Activated B cell treated with CpG ODN at 0.5 μM for 24 hours (primary cell): ENCODE results near the gene TFPI2. TPM values are rescaled to one million over a fixed set of nuclear protein-coding genes. Genes with fewer than 3 reads are reported as not detected.

Experiments used
- ATAC-seq: fragments of 200-7000 bp; cut with Tn5 transposase; one replicate; pipeline ENCODE4 v1.10.0; 2021; ENCODE audit warnings: low read depth, mild to moderate bottlenecking, moderate library complexity
- CTCF ChIA-PET: fragments of 350-600 bp; sonication (Branson Sonifier 250); formaldehyde crosslinking; loops from one replicate; lab custom pipeline; 2021; ENCODE audit warnings: antibody characterized with exemption; lab: Charles Lee
- POLR2A ChIA-PET: fragments of 350-600 bp; sonication (Branson Sonifier 250); formaldehyde crosslinking; loops from one replicate; lab custom pipeline; 2021; ENCODE audit warnings: antibody characterized with exemption; lab: Charles Lee
- DNase-seq: peaks from one replicate; pipeline ENCODE4 v3.0.0; 2022
- H3K27ac Mint-ChIP-seq: one replicate; pipeline ENCODE4 v1.8.0; 2020; ENCODE audit warnings: mixed read lengths
- H3K27me3 Mint-ChIP-seq: one replicate; pipeline ENCODE4 v1.8.0; 2021; ENCODE audit warnings: mixed read lengths
- H3K36me3 Mint-ChIP-seq: one replicate; pipeline ENCODE4 v1.8.0; 2021; ENCODE audit warnings: low read depth, mixed read lengths
- H3K4me1 Mint-ChIP-seq: one replicate; pipeline ENCODE4 v1.8.0; 2021; ENCODE audit warnings: mixed read lengths
- H3K4me3 Mint-ChIP-seq: one replicate; pipeline ENCODE4 v1.8.0; 2020; ENCODE audit warnings: mild to moderate bottlenecking, mixed read lengths
- H3K9me3 Mint-ChIP-seq: one replicate; pipeline ENCODE4 v1.8.0; 2020; ENCODE audit warnings: mixed read lengths
- intact Hi-C: fragments of 100-400 bp; cut with micrococcal nuclease; formaldehyde crosslinking; loops from one replicate; pipeline ENCODE4 v1.15.1; 2024
- total RNA-seq: library from RNA; stranded (reverse); gene quantifications from 2 replicates; pipeline ENCODE4 v1.2.3, GENCODE V29; 2022
- TF ChIP-seq, protein P1 (sequence below): fragments of 200-600 bp; IDR thresholded peaks from one replicate; pipeline ENCODE4 v1.8.0; 2022; ENCODE audit warnings: antibody characterized with exemption, mild to moderate bottlenecking

TFPI2 gene
- total RNA-seq, 1 donor from 2014 or later = 1.4 TPM

- DNase-seq = peak; percentile 17
- peak; percentile 37 for ATAC-seq
These were observed 501 bp downstream of the TFPI2 start for GRCh38 chr7:93890041-93890463.

GRCh38 chr7:93889261-93889660, 1.3 kb downstream of the TFPI2 start:
- H3K9me3 Mint-ChIP-seq = no peaks in the 10 kb centered on the region
- intact Hi-C loops = no loop called here
- no peak overlapping the region for H3K27ac Mint-ChIP-seq
- H3K4me1 Mint-ChIP-seq = peaks cover 11% of the 10 kb centered on the region
- H3K36me3 Mint-ChIP-seq = no peaks in the 10 kb centered on the region
- ATAC-seq = no peak
- TF ChIP-seq, protein P1, sequence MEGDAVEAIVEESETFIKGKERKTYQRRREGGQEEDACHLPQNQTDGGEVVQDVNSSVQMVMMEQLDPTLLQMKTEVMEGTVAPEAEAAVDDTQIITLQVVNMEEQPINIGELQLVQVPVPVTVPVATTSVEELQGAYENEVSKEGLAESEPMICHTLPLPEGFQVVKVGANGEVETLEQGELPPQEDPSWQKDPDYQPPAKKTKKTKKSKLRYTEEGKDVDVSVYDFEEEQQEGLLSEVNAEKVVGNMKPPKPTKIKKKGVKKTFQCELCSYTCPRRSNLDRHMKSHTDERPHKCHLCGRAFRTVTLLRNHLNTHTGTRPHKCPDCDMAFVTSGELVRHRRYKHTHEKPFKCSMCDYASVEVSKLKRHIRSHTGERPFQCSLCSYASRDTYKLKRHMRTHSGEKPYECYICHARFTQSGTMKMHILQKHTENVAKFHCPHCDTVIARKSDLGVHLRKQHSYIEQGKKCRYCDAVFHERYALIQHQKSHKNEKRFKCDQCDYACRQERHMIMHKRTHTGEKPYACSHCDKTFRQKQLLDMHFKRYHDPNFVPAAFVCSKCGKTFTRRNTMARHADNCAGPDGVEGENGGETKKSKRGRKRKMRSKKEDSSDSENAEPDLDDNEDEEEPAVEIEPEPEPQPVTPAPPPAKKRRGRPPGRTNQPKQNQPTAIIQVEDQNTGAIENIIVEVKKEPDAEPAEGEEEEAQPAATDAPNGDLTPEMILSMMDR = no peak
- peaks cover 46% of the 10 kb centered on the region for H3K27me3 Mint-ChIP-seq
- no peak overlapping the region for H3K4me3 Mint-ChIP-seq
- ChIA-PET CTCF (interaction anchor here (0.7 kb wide), 1 partner anchor 165 kb away, joined by 3 read pairs; no protein-coding TSS in a partner anchor), POLR2A (no interaction called here)
- DNase-seq = no peak

More at GRCh38 chr7:93890041-93890463, 501 bp downstream of the TFPI2 start:
- ChIA-PET CTCF (no interaction called here), POLR2A (no interaction called here)
- intact Hi-C loops = no loop called here
- H3K9me3 Mint-ChIP-seq = no peaks in the 10 kb centered on the region
- peak overlapping the region; percentile 84 for H3K4me3 Mint-ChIP-seq
- peaks cover 46% of the 10 kb centered on the region for H3K27me3 Mint-ChIP-seq
- H3K27ac Mint-ChIP-seq = no peak overlapping the region
- TF ChIP-seq, protein P1 = no peak
- H3K4me1 Mint-ChIP-seq = peaks cover 11% of the 10 kb centered on the region
- no peaks in the 10 kb centered on the region for H3K36me3 Mint-ChIP-seq

DNA sequence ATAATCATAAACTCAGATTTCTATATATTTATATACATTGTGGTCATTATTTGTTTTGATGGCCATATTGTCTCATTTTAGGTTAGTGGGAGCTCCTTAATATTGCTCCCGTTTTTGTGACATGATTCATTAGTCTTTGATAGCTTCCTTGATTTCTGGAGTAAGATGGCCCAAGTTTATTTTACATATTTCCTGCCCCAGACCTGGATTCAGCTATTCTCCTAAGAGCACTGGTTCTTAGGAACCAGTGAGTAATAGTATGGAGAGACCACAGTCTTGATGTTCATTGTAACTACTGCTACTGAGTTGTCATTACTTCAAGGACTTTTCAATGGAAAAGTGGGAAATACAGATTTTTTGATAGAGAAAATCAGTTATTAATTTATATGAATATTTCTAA, 6.0 kb downstream of the TFPI2 start:
- no peak overlapping the region for H3K4me3 Mint-ChIP-seq
- peaks cover 14% of the 10 kb centered on the region for H3K27me3 Mint-ChIP-seq
- DNase-seq (no peak), ATAC-seq (no peak)
- peaks cover under 1% of the 10 kb centered on the region for H3K9me3 Mint-ChIP-seq
- ChIA-PET POLR2A (no interaction called here), CTCF (no interaction called here)
- peaks cover under 1% of the 10 kb centered on the region for H3K4me1 Mint-ChIP-seq
- no peaks in the 10 kb centered on the region for H3K36me3 Mint-ChIP-seq
- intact Hi-C loops = no loop called here
- TF ChIP-seq, protein P1 = no peak
- H3K27ac Mint-ChIP-seq = no peak overlapping the region

DNA sequence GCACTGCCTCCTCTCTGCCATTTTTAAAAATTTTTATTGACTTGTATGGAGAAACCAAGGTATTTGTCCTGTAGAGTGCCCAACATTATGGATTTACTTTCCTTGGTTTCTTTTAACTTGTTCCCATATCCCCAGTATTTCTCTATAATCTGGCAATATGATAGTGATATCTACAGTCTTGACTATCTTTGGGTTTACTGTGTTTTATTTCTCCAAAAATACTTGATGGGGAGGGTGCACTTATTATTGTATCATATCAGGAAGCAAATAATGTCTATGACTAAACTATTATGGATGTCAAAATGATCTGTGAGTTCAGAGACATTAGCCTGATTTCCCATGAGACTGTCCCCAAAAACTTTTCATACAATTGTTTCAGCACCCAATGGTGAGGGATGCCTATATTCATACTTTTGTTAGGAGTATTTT, 6.6 kb downstream of the TFPI2 start:
- ATAC-seq (no peak), DNase-seq (no peak)
- no peak overlapping the region for H3K27ac Mint-ChIP-seq
- peaks cover 9% of the 10 kb centered on the region for H3K27me3 Mint-ChIP-seq
- H3K4me1 Mint-ChIP-seq = no peaks in the 10 kb centered on the region
- ChIA-PET CTCF (no interaction called here), POLR2A (no interaction called here)
- H3K36me3 Mint-ChIP-seq = no peaks in the 10 kb centered on the region
- TF ChIP-seq, protein P1 = no peak
- intact Hi-C loops = loop anchor here (1.0 kb wide), 1 partner anchor 552 kb away; no protein-coding TSS in a partner anchor
- no peak overlapping the region for H3K4me3 Mint-ChIP-seq
- H3K9me3 Mint-ChIP-seq = peaks cover 2% of the 10 kb centered on the region

DNA sequence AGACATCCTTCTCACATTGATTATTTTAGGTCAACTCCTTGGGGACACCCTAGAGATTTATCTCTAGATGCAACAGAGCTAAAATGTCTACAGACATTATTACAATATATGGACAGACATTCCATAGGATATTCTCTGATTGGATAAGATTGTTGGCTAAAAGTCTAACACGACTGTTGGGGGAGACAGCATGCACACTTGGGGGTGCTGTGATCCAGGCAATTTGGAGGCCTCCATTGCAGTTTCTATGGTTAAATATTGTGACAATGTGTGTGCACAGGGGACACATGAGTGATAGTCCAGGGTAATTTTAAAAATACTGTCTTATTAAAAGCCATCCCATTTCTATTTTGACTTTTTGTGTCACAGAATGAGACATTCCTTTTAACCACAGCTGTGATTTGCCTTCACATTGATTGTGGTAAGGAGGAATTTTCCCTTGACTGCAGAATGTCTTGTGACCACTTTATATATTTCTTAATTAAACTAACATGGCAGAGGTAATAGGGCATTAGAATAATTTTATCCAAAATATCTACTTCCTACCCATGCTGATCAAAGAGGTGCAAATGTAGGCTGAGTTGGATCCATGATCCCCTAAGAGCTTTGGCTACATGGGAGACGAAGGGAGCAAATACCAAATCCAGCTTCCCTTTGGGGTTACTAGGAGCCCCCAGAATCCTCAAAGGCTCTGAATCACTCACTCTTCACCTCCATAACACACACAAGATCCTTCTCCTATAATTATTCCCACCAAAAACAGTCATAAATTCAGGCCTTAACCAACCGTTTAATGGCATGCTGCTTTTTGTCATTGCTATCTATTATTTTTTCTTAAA, 7.3 kb downstream of the TFPI2 start:
- CTCF ChIA-PET = interaction anchor here (1.0 to 1.2 kb wide), 2 partner anchors 199 to 204 kb away, joined by 3 read pairs; no protein-coding TSS in a partner anchor

More for the DNA sequence above, 7.3 kb downstream of the TFPI2 start:
- Mint-ChIP-seq H3K36me3 (no peaks in the 10 kb centered on the region), H3K27ac (no peak overlapping the region), H3K27me3 (peaks cover 5% of the 10 kb centered on the region), H3K4me1 (no peaks in the 10 kb centered on the region), H3K9me3 (peaks cover 2% of the 10 kb centered on the region), H3K4me3 (no peak overlapping the region)
- intact Hi-C loops = loop anchor here (1.0 kb wide), 1 partner anchor 553 kb away; no protein-coding TSS in a partner anchor
- POLR2A ChIA-PET = no interaction called here
- ATAC-seq = no peak
- TF ChIP-seq, protein P1 = no peak
- no peak for DNase-seq
